HG02973 (cell line): ENCODE data around the gene MYL7.

Source experiments
- ATAC-seq: cut with Tn5 transposase; IDR thresholded peaks from one replicate; pipeline ENCODE4 v1.9.1; 2021; ENCODE audit warnings: moderate library complexity; ENCODE audit not compliant: unreplicated experiment

Gene MYL7

DNA sequence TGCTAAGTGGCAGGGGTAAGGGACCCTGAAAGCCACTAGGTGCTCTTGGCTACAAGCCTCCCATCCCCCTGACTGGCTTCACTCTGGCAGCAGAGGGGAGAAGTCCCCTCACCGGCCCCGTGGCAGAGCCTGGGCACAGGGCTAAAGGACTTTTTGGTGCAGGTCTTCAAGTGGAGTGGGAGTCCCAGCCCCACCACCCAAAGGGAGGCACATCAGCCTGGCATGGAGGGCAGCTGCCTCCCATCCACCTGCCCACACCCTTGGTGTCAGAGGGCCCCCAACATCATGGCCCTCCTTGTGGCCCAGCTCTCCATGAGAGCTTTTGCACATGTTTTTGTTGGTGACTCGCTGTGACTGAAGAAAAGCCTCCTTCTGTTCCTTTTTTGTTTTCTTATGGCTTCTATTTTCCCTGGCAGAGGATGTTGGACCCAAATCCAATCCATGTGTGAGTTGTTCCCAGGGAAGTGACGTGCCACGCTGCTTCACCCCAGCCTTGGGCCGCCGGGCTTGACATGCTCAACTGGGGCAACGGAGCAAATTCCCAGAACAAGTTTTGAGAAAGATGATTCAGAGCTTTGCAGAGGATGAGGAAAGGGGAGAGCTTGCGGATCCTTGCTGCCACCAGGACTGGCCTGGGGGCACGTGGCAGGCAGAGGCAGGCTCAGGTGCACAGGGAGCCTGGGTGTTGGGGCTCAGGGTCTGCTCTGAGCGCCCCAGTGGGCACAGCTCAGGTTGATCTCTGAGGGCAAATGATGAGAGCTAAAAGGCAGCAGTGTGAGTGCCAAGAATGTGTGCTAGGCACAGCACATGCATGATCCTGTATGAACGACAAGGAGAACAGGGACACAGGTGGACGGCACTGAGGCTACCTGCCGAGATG is 38.9 kb downstream of the MYL7 start:
- ATAC-seq: no peak

DNA sequence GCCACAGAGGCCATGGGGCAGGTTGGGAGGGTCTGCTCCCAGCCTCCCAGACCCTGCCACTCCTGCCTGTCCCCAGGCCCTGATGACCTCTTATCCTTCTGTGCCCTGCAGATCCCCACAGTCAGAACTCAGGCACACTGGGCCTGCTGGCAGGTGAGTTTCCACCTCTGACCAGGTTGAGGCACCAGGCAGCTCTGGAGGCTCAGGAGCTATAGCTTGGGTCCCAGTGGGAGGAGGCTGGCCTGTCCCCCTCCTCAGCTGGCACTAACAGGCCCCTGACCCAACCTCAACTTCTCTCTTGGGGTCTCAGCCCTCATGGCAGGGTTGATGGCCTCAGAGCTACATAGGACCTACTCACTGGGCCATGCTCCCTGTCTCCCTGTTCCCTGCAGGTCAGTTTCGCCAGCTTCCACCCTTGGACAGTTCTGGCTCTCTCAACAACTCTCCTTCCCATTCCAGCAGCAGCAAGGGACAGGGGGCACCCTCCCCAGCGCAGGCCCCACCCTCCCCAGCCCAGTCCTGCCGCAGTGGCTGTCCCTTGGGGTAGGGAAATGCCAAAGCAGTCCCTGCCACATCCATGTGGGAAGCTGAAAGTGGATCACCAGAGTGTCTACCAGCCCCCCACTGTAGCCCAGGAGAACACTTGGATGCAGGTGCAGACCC is 39.7 kb downstream of the MYL7 start:
- ATAC-seq: no peak

DNA sequence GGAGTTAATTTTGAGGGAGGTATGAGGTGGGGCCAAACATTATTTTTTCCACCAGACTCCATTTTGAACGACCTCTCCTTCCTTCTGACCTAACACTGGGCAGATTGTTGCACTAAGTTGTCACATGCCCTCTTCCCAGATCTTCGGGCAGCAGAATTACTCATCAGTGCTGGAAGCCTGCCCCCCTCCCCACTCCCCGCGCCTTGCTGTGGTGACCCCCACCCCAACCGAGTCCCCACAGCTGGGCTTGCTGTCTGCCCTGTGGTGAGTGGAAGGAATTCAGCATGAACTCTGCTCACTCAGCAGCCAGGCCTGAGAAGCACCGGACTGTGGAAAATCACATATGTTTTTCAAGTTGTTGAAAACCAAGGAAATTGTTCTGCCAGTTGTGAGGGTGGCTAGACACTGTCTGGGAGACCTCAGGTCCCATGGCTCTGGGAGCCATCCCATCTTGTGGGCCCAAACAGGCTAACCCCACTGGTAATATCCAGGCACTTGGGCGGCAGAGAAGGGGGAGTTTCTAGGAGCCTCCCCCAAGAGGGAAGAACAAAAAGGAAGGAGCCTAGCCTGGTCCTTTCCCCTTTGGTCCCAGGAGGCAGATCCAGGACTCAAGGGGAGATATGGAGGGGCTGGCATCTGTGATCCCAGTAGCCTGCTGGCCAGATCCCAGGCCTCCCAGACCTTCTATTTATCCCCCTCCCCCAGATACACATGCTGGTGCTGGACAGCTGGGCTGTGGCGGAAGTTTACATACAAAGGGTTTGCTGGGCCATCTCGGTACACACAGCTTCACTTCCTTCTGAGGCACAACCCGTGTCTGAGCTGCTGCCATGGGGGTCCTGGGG is 40.5 kb downstream of the MYL7 start:
- ATAC-seq: no peak

DNA sequence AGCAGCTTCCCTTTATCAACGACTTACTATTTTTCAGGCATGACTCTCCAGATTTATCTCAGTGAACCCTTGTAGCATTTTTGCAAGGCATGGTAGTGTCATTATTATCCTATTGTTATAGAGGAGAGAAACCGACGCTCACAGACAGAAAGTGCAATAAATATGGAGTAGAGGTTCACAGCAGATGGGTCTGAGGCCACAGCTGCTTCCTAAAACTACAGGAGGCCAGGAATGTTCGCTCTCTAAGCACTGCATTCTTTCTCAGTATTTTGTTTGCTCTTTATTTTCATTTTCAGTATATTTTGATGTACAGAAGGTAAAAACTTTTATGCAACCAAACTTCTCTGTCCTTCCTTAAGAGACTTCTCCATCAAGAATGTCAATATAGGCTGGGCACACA is 41.5 kb downstream of the MYL7 start:
- no peak for ATAC-seq

DNA sequence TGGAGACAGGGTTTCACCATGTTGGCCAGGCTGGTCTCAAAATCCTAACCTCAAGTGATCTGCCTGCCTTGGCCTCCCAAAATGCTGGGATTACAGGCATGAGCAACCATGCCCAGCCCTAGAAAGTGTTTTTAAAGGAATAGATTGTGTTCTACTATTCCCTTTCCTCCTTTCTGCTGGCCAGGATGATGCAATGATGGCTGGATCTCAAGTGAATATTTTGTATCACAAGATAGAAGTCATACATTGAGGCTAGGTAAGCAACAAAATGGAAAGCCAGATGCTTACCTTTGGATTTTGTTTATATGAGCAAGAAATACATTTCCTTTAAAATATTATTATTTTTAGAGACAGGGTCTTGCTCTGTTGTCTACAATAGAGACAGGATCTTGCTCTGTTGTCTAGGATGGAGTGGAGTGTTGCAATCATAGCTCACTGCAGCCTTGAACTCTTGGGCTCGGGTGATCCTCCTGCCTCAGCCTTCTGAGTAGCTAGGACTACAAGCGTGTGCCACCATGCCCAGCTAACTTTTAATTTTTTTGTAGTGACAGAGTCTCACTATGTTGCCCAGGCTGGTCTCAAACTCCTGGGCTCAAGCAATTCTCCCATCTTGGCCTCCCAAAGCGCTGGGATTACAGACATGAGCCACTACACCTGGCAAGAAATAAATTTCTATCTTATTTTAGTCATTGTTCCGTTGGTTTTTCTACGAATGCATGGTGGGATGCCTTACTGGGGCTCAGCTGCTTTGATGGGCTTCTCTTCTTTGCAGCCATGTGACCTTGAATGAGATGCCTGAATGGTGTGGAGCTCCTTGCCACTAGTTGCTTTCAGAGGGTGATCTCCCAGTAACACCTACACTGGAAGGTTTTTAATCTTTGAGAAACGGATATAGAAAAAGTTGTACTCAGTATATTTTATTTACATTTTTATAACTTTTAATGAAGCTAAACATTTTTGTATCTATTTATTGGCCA is 42.8 kb downstream of the MYL7 start:
- no peak for ATAC-seq

DNA sequence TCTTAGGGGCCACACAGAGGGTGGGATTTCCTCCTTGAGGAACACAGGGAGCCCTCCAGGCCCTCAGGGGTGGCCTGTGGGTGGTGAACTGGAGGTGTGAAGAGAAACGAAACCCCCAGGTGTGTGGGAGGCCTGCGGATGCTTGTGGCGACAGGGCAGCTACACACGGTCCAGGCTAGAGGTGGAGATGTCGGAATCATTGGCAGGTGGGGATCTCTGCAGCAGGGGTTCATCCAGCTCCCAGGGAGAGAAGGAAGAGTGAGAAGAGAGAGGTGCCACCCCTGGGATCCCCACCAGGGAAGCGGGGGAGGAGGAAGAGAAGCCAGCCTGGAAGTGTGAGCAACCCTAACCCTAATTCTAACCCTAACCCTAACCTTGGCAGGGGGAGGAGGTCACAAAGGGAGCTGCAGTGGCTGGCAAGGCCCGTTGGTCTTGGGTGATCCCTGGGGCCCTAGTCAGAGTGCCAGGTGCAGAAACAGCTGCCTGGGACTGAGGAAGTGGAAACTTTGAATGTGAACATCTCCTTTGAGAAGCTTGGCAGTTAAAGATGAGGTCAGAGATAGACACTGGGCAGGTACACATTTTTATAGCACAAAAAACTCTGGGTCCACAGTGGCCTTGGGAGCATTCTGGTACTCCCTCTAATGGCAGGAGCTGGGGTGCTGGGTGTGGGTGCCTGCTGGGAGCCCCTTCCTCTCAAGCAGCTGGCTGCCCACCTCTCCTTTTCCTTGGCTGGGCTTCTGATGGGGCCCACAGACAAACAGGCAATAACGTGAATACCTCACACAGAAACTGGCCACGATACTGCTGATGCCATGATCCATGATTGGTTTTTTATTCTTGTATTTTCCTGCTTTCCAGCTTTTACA is 43.8 kb downstream of the MYL7 start:
- no peak for ATAC-seq

DNA sequence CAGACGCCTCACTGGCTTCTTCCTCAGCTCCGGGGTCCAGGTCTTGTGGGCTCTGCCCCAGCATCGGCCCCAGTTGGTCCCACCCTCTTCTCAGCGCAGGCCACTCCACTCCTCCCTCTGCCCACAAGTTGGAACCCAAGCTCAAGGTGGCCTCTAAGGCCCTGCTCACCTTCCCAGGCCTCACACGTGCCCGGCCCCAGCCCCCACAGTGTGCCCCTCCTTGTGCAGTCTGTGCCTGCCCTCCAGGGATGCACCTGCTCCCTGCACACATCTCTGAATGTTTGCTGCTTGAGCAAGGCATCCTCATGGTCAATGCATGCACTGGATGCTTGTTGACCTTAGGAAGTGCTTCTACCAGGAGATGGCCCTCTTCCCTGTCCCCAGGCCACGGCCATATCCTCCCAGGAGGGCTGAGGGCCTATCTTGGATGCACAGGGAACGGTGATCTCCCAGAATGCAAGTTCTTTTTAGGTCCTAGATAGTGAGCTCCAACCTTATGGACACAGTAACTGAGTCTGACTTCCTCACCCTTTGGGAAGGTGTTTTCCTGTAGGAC is 44.7 kb downstream of the MYL7 start:
- ATAC-seq: no peak

DNA sequence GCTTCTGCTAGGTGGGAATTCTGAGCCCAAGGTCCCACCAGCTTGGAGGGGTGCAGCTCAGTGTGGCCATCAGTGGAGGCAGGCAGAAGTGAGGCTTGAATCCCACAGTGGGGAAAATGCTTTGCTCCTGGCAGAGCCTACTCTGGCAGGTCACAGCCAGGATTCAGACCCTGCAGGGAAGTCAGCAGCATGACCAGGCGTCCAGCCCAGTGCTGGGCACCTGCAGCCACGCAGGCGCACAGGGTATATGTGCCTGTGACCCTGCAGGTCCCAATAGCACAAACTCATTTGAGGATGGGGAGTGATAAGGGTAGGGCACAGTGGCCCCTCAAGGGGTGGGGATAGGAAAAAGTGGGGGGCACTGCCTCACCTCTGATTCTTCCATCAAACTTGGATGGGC is 45.4 kb downstream of the MYL7 start:
- no peak for ATAC-seq

DNA sequence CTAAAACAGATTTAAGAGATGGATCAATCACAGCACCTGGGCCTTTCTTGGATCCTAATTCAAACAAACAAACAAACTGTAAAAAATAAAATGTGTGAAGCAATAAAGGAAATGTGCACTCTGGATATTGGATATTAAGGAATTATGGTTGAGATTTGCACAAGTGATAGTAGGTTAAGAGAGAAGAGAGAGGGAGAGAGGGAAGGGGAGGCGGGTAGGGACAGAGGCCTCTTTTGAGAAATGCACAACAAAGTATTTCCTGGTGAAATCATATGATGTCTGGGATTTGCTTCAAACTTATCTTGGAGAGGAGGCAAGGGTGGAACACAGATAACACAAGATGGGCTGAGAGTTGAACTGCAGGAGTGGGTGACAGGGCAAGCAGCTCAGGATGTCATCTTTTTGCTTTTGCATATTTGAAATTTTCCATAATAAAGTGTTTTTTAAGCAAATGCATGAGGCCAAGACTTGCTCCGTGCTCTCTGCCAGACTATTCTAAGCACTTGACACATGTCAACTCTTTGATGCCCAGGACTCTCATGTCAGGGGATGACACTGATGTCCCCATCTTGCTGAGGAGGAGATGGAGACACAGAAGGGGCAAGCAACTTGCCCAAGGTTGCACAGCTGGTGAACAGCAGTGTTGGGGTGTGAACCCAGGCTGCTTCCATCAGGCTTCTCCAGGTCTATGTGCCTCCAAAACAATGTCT is 46.1 kb downstream of the MYL7 start:
- ATAC-seq: no peak

DNA sequence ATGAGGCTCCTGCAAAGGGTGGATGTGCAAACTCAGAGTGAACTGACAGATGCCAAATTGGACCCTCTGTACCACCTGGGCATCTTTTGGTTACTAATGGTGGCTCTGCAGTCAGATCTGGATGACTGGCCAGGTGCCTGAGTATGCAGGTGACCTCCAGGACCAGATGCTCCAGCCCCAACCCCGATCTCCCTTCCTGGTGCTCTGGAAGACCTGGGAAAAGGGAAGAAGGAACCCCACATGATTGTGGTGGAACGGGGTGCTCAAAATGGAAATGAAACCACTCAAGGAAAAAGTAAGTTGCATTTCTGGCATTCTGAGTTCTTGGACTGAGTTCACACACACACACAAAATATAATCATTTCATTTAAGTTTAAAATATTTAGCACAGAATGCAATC is 46.8 kb downstream of the MYL7 start:
- ATAC-seq: no peak

DNA sequence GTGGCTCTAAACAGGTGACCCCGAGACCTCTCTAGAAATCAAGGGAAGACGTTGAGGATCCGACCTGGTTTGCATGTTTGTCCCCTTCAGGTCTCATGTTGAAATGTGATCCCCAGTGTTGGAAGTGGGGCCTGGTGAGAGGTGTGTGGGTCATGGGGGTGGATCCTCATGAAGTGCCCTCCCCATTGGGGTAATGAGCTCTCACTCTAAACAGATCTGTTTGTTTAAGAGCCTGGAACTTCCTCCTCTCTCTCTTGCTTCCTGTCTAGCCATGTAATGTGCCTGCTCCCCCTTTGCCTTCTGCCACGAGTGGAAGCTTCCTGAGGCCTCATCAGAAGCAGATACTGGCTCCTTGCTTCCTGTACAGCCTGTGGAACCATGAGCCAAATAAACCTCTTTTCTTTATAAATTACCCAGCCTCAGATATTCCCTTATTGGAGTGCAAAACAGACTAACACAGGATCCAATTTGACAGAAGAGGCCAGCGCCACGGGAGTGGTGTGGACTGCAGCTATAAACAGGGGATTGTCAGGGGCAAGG is 48.0 kb downstream of the MYL7 start:
- ATAC-seq: no peak
